ENCODE results near the gene NPHP1.
"Not testable (repeated sequence)": the region's sequence is repeated elsewhere in the genome, so short reads cannot be mapped to it uniquely, and the experiment has no call there.

NPHP1 gene

DNA sequence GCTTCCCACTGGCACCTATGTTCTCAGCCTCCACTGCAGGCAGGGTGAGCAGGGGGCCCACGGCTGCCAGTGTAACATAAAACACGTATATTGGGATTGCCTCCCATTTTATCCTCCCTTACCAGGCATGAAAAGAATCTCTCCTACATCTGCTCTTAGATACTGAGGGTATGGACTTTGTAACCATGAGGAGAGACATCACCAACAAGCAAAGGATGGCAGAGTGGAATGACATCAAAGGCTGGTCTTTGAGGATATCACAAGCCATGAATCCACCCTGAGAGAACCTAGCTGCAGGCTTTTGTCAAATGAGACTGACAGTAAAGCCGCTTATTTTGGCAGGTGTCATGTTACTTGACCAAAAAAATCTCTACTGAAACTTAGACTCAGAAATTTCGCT is 7.4 kb downstream of the NPHP1 start:
- no peak for FAIRE-seq

GRCh38 chr2:110190169-110190568 is 14.6 kb downstream of the NPHP1 start:
- not testable (repeated sequence) for FAIRE-seq

DNA sequence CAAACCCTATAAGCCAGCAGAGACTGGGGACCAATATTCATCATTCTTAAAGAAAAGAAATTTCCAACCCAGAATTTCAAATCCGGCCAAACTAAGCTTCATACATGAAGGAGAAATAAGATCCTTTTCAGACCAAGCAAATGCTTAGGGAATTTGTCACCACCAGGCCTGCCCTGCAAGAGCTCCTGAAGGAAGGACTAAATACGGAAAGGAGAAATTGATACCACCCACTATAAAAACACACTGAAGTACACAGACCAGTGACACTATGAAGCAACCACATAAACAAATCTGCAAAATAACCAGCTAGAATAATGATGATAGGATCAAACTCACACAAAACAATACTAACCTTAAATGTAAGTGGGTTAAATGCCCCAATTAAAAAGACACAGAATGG is 22.4 kb downstream of the NPHP1 start:
- FAIRE-seq, result no peak

DNA sequence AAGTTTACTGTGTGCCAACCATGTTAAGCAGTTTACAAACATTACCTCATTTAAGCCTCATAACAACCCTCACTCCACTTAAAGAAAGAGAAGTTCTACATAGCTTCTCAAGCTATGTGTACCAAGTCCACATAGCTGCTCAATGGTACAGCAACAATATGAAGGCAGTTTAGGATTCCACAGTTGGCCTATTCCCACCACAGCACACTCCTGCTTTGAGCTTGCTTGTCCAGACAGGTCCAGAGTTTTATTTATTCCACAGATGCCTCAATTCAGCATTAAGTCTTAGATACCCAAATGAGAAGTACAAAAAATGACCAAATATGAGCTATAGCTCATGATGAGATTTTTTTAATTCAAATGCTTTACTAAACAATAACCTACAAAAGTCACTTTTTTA is 24.8 kb downstream of the NPHP1 start:
- FAIRE-seq, result no peak

DNA sequence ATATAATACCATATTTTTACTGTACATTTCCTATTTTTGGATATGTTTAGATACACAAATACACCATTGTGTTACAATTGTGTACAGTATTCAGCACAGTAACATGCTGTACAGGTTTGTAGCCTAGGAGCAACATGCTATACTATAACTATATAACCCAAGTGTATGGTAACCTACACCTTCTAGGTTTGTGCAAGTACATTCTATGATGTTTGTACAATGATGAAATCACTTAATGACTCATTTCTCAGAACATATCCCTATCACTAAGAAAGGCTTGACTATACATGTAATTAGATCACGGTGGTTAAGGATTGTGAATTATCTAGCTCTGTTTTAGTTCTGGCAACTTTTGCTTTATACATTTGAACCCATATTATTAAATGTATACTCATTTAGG is 31.3 kb downstream of the NPHP1 start:
- no peak for FAIRE-seq

GRCh38 chr2:110172506-110172905 is 32.3 kb downstream of the NPHP1 start:
- no peak for FAIRE-seq

- FAIRE-seq, result no peak
Measured at GRCh38 chr2:110170102-110170501, 34.7 kb downstream of the NPHP1 start.

- FAIRE-seq, result no peak
Measured at GRCh38 chr2:110167326-110168000, 37.4 kb downstream of the NPHP1 start.

- FAIRE-seq, result no peak
Measured at GRCh38 chr2:110166266-110166665, 38.5 kb downstream of the NPHP1 start.

- peak; percentile 38 for FAIRE-seq
Measured at GRCh38 chr2:110157153-110157793, 47.5 kb downstream of the NPHP1 start.

DNA sequence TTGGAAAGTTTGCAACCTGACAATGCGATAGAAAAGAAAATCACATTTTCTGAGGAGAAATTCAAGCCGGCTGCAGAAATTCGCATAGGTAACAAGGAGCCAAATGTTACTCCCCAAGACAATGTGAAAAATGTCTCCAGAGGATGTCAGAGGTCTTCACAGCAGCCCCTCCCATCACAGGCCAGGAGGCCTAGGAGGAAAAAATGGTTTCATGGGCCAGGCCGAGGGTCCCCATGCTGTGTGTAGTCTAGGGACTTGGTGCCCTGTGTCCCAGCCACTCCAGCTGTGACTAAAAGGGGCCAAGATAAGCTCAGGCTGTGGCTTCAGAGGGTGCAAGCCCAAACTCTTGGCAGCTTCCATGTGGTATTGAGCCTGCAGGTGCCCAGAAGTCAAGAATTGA is 50.0 kb downstream of the NPHP1 start:
- not testable (repeated sequence) for FAIRE-seq

DNA sequence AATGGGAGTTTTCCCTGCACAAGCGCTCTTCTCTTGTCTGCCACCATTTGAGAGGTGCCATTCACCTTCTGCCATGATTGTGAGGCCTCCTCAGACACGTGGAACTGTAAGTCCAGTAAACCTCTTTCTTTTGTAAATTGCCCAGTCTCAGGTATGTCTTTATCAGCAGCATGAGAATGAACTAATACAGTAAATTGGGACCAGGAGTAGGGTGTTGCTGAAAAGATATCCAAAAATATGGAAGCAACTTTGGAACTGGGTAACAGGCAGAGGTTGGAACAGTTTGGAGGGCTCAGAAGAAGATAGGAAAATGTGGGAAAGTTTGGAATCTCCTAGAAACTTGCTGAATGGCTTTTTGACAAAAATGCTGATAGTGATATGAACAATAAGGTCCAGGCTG is 50.6 kb downstream of the NPHP1 start:
- not testable (repeated sequence) for FAIRE-seq

DNA sequence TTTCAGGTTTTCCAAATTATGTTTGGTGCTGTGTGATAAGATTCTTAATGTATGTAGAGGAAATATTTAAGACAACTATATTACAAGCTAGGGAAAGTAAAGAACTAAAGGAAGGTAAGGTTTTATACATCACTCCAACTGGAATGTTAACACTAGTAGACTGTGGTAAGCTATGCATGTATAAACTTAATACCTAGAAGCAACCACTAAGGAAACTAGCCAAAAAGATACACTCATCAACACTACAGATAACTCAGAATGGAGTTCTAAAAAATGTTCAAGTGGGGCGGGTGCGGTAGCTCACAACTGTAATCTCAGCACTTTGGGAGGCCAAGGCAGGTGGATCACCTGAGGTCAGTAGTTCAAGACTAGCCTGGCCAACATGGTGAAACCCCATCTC is 51.4 kb downstream of the NPHP1 start:
- FAIRE-seq, result no peak

DNA sequence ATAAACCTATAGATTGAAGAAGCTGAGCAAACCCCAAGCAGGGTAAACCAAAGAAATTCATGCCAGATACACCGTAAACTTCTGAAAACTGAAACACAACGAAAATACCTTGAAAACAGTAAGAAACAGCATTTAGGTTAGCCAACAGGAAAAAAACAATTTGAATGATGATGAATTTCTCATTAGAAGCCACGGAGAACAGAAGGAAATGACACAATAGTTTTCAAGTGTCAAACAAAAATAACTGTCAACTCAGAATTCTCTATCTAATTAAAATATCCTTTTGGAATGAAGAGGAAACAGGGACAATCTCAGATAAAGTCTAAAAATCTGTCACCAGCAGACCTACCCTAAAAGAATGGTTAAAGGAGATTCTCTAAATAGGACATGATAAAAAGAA is 51.9 kb downstream of the NPHP1 start:
- no peak for FAIRE-seq

GRCh38 chr2:110149330-110150220 is 55.2 kb downstream of the NPHP1 start:
- FAIRE-seq, result no peak

GRCh38 chr2:110146945-110147332 is 57.9 kb downstream of the NPHP1 start:
- no peak for FAIRE-seq

- no peak for FAIRE-seq
Measured at GRCh38 chr2:110146183-110146944, 58.4 kb downstream of the NPHP1 start.

DNA sequence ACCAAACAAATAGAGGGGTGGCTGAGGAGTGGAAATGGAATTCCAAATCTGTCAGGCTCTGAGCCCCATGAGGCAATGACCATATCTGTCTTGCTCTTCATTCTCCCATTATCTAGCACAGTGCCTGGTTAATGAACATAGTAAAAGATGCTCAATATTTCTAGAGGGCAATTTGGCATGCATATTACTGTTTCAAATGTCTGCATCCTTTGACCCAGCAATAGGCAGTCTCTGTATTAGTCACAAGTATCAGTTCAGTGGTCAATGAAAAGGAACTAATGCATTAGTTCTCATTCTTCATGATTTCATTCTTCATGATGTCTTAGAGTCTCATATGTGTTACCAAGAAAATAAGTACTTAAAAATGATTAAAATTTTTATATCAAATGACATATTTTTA is 60.8 kb downstream of the NPHP1 start:
- FAIRE-seq, result no peak

DNA sequence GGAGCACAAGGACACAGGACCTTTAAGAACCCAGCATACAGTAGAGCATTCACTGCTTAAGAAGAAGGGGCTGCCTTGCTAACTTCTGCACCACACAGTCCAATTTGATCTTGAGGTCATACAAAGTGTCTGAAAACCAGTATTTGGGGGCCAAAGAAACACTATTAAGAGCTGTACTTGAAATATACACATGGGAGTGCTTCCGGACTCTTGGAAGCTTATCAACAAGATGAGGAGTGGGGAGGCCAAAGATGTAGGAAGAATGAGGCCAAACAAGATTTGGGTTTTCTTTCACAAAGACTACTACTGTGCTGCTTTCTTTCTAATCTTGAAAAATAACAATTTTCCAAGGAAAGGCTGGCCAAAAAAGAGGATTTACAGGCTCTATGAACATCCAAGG is 64.4 kb downstream of the NPHP1 start:
- FAIRE-seq, result no peak

- no peak for FAIRE-seq
Measured at GRCh38 chr2:110134025-110134424, 70.8 kb downstream of the NPHP1 start.

GRCh38 chr2:110131166-110131565 is 73.6 kb downstream of the NPHP1 start:
- FAIRE-seq, result no peak

DNA sequence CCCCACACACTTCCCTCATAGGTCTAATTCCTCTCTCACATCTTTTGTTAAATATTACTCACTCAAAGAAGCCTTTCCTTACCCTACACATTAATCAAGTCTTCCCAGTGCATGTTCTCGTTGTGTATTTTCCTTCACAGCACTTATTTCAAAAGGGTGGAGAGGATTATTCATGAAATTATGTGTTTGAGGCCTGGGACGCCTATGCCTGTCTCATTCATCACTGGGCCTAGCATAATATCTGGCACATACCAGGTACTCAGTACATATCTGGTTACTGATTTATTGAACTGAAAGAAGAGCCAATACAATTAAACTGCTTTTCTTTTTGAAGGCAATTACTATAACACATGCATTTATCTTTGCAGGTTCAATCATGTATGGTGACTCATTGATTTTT is 74.1 kb downstream of the NPHP1 start:
- FAIRE-seq, result no peak

GRCh38 chr2:110126906-110127305 is 77.9 kb downstream of the NPHP1 start:
- FAIRE-seq, result no peak
